Heart right ventricle (tissue), 16 donors: ENCODE measurements around the gene ADAMTS12. TPM values are rescaled to one million over a fixed set of nuclear protein-coding genes. Genes with fewer than 3 reads are reported as not detected.
A peak's percentile ranks its signal among the peaks of the same experiment; 100 is the strongest.

Experiments
- ATAC-seq, 8 donors: fragments of 200-7000 bp; cut with Tn5 transposase; one replicate each; pipeline ENCODE4 v1.9.1; 2020; ENCODE audit warnings: mild to moderate bottlenecking in 8 of 8, moderate library complexity in 8 of 8, moderate number of reproducible peaks in 1 of 8
- DNase-seq, 2 donors: peaks; one replicate each; pipeline ENCODE4 v3.0.0-alpha.2; 2020
- H3K27ac ChIP-seq, 10 donors: fragments of 200-600 bp; sonication (generic) in 2 of 10; one replicate each; pipeline versions ENCODE4 v1.5.0 to v1.8.0; 2020 to 2022; ENCODE audit warnings: mild to moderate bottlenecking in 3 of 10
- H3K27me3 ChIP-seq, 7 donors: fragments of 200-600 bp; one replicate each; pipeline ENCODE4 v1.8.0; 2021 to 2022; ENCODE audit warnings: mild to moderate bottlenecking in 2 of 7
- H3K36me3 ChIP-seq, 9 donors: fragments of 200-600 bp; sonication (generic) in 1 of 9; one replicate each; pipeline versions ENCODE4 v1.5.0 to v1.8.0; 2020 to 2022; ENCODE audit warnings: mild to moderate bottlenecking in 2 of 9
- H3K4me1 ChIP-seq, 9 donors: fragments of 200-600 bp; sonication (generic) in 1 of 9; one replicate each; pipeline versions ENCODE4 v1.5.0 to v1.8.0; 2020 to 2022; ENCODE audit warnings: mild to moderate bottlenecking in 4 of 9
- H3K4me3 ChIP-seq, 10 donors: fragments of 200-600 bp; sonication (generic) in 2 of 10; one replicate each; pipeline versions ENCODE4 v1.5.0 to v1.8.0; 2020 to 2022; ENCODE audit warnings: mild to moderate bottlenecking in 7 of 10, moderate library complexity in 2 of 10
- H3K9me3 ChIP-seq, 11 donors: fragments of 200-600 bp in 10 of 11; sonication (generic) in 2 of 11; one replicate each; pipeline versions ENCODE4 v1.5.0 to v1.8.0; 2013 to 2022; ENCODE audit warnings: mild to moderate bottlenecking in 2 of 11, control low read depth in 1 of 11, moderate library complexity in 1 of 11
- CTCF ChIP-seq, 9 donors: fragments of 200-600 bp; sonication (generic) in 2 of 9; IDR thresholded peaks; one replicate each; pipeline versions ENCODE4 v1.5.0 to v1.8.0; 2021 to 2022; ENCODE audit warnings: antibody characterized with exemption in 9 of 9, mild to moderate bottlenecking in 5 of 9, moderate library complexity in 1 of 9
- WGBS, 2 donors: extraction: QIAGEN DNeasy Blood & Tissue Kit; methylation state at CpG; one replicate each; pipeline ENCODE4 v1.1.7; 2013; ENCODE audit warnings: inconsistent platforms in 1 of 2; 5-methylcytosine and 5-hydroxymethylcytosine counted together
- intact Hi-C, 10 donors: fragments of 100-400 bp; cut with DNase I; formaldehyde crosslinking; loops; one replicate each; pipeline versions ENCODE4 v1.11.1 to v1.14.2; 2022
- polyA plus RNA-seq, 2 donors: library from polyadenylated mRNA; stranded (reverse); fragments of 200-250 nt; gene quantifications; one replicate each; pipeline ENCODE4 v1.2.3, GENCODE V29; 2013
- total RNA-seq, 10 donors: library from RNA; stranded (reverse); fragmentation: NEBNext Ultra II Directional in 3 of 10; extraction: Animal tissue kit (Norgen Biotek cat#: 25700) in 3 of 10; gene quantifications; one replicate each; pipeline versions ENCODE4 v1.2.1 to v1.2.4, GENCODE V29; 2021 to 2023
- donor health status: Arrhythmogenic right ventricular cardiomyopathy.
- donor health status: ischemic (EF 13 %, LVEDD 7.1; RV severe dilation, severe dysfunction).
- donor health status: healthy with polysubstance abuse.
- donor health status: DM: no; HTN: yes; CAD: no.
- donor health status: DM: no; HTN: no; CAD: no.
- donor health status: ischemic (EF 25% LVEDD 6.9; RV normal size, moderate dysfunction).
- donor health status: ischemic (EF 25% LVEDD 5.7; RV mildly dilated, moderate dysfunction).
- donor health status: healthy.
- donor health status: DM: yes; HTN: yes; CAD: no.
- donor health status: Ischemic cardiomyopathy.
- donor health status: ischemic (EF 35%, LVEDD 5.7; RV mildly dilated, moderate dysfunction).
- donor health status: nonischemic (EF 11% LVEDD 7.7; RV severe dilation, severe dysfunction).
- donor health status: DM: yes; HTN: yes; CAD: no.
- donor health status: PGD.
- donor health status: ischemic (EF 29% LVEDD 5.4; RV normal size, mild dysfunction).
- donor health status: nonischemic (EF 23%, LVEDD 6.1; RV moderate dilation, normal function).

Gene ADAMTS12
- total and polyA plus RNA-seq, 12 donors = 0.37 to 3.7 (median 1.3) TPM

GRCh38 chr5:33720176-33720575 is 171.6 kb downstream of the ADAMTS12 start:
- Histone ChIP-seq H3K27me3 (no peaks in the 10 kb centered on the region), H3K4me1 (peaks cover 0 to 9% (median 0%) of the 10 kb centered on the region in 9 donors), H3K27ac (no peak overlapping the region), H3K9me3 (peaks cover 0 to 10% (median 0%) of the 10 kb centered on the region in 11 donors), H3K36me3 (no peaks in the 10 kb centered on the region), H3K4me3 (no peak overlapping the region)
- DNase-seq (no peak), ATAC-seq (no peak)
- no peak for TF ChIP-seq CTCF (IDR thresholded peaks at IDR 0.05)
- WGBS, 2 donors = 55 to 62% methylated on average over 1 of the region's 1 CpG
- intact Hi-C loops = no loop called here

- no peak overlapping the region for H3K27ac ChIP-seq
- no peak for TF ChIP-seq CTCF (IDR thresholded peaks at IDR 0.05)
- no peak for ATAC-seq
- no peak for DNase-seq
- 86 to 88% methylated on average over 1 of the region's 1 CpG for WGBS, 2 donors
- no peaks in the 10 kb centered on the region for H3K36me3 ChIP-seq
- intact Hi-C loops = loop anchor here in 1 of 10 donors (5.0 kb wide), 1 partner anchor 1812 kb away; no protein-coding TSS in a partner anchor
- no peak overlapping the region for H3K4me3 ChIP-seq
- H3K9me3 ChIP-seq = peaks cover 0 to 10% (median 0%) of the 10 kb centered on the region in 11 donors
- H3K4me1 ChIP-seq = peaks cover 0 to 9% (median 0%) of the 10 kb centered on the region in 9 donors
- H3K27me3 ChIP-seq = no peaks in the 10 kb centered on the region
Observed at GRCh38 chr5:33719769-33720168, 172.0 kb downstream of the ADAMTS12 start.

GRCh38 chr5:33715661-33716060 is 176.1 kb downstream of the ADAMTS12 start:
- H3K36me3 ChIP-seq = no peaks in the 10 kb centered on the region
- peaks cover 0 to 19% (median 0%) of the 10 kb centered on the region in 11 donors for H3K9me3 ChIP-seq
- no peak overlapping the region for H3K4me3 ChIP-seq
- 49 to 79% methylated on average over 1 of the region's 1 CpG for WGBS, 2 donors
- peak overlapping the region in 1 of 10 donors; percentile 3 for H3K27ac ChIP-seq
- no peak for TF ChIP-seq CTCF (IDR thresholded peaks at IDR 0.05)
- peaks cover 0 to 10% (median 0%) of the 10 kb centered on the region in 9 donors for H3K4me1 ChIP-seq
- no peaks in the 10 kb centered on the region for H3K27me3 ChIP-seq
- DNase-seq = no peak
- no peak for ATAC-seq
- intact Hi-C loops = loop anchor here in 1 of 10 donors (5.0 kb wide), 1 partner anchor 1808 kb away; no protein-coding TSS in a partner anchor

GRCh38 chr5:33713136-33713765 is 178.5 kb downstream of the ADAMTS12 start:
- intact Hi-C loops = no loop called here
- H3K4me3 ChIP-seq = no peak overlapping the region
- H3K36me3 ChIP-seq = no peaks in the 10 kb centered on the region
- peak in 2 of 8 donors; percentile 42 to 76 for ATAC-seq
- WGBS, 2 donors = 37 to 41% methylated on average over 2 of the region's 2 CpGs
- peaks cover 0 to 13% (median 0%) of the 10 kb centered on the region in 9 donors for H3K4me1 ChIP-seq
- no peak for DNase-seq
- peak overlapping the region in 5 of 10 donors; percentile 11 to 52 (median 35) for H3K27ac ChIP-seq
- peaks cover 0 to 29% (median 0%) of the 10 kb centered on the region in 11 donors for H3K9me3 ChIP-seq
- no peak for TF ChIP-seq CTCF (IDR thresholded peaks at IDR 0.05)
- no peaks in the 10 kb centered on the region for H3K27me3 ChIP-seq
